Peyer's patch (tissue), 4 donors: ENCODE data around the gene HERPUD1. TPM values are rescaled to one million over a fixed set of nuclear protein-coding genes. Genes with fewer than 3 reads are reported as not detected.

ENCODE experiments used
- DNase-seq, 3 donors: peaks; one replicate each; pipeline ENCODE4 v3.0.0-alpha.2; 2017 to 2019
- H3K27ac ChIP-seq, 4 donors: fragments of 200-600 bp; sonication (generic); one replicate each; pipeline ENCODE4 v1.5.1; 2016 to 2019
- H3K27me3 ChIP-seq, 2 donors: fragments of 200-600 bp; sonication (generic); one replicate each; pipeline ENCODE4 v1.5.1; 2019
- H3K36me3 ChIP-seq, 3 donors: fragments of 200-600 bp; sonication (generic); one replicate each; pipeline ENCODE4 v1.5.1; 2016 to 2019
- H3K4me1 ChIP-seq, 4 donors: fragments of 200-600 bp; sonication (generic); one replicate each; pipeline ENCODE4 v1.5.1; 2016 to 2019
- H3K4me3 ChIP-seq, 4 donors: fragments of 200-600 bp; sonication (generic); 1 replicate in 3 of 4; 2 replicates in 1 of 4; pipeline ENCODE4 v1.5.1; 2016 to 2019; ENCODE audit warnings: mild to moderate bottlenecking in 1 of 4
- H3K9me3 ChIP-seq, 4 donors: fragments of 200-600 bp; sonication (generic); one replicate each; pipeline ENCODE4 v1.5.1; 2016 to 2019; ENCODE audit warnings: mild to moderate bottlenecking in 1 of 4
- CTCF ChIP-seq, 6 experiments: fragments of 450-650 bp in 4 of 6; fragments of 200-600 bp in 2 of 6; sonication (generic) in 1 of 6; IDR thresholded peaks; one replicate each; pipeline ENCODE4 v1.5.1; 2017 to 2019; ENCODE audit warnings: antibody characterized with exemption in 6 of 6, mild to moderate bottlenecking in 3 of 6, moderate library complexity in 1 of 6
- POLR2A ChIP-seq, 2 donors: fragments of 450-650 bp; IDR thresholded peaks; one replicate each; pipeline ENCODE4 v1.5.1; 2017; ENCODE audit warnings: antibody characterized with exemption in 2 of 2, mild to moderate bottlenecking in 2 of 2, moderate library complexity in 2 of 2
- total RNA-seq, 4 donors: library from RNA; depleted of rRNA; stranded (reverse); fragments of >200 nt; gene quantifications; one replicate each; pipeline ENCODE4 v1.1.0, GENCODE V29; 2016

The HERPUD1 gene
- total RNA-seq, 4 donors from 2014 or later: 86.0 to 143 (median 108) TPM

DNA sequence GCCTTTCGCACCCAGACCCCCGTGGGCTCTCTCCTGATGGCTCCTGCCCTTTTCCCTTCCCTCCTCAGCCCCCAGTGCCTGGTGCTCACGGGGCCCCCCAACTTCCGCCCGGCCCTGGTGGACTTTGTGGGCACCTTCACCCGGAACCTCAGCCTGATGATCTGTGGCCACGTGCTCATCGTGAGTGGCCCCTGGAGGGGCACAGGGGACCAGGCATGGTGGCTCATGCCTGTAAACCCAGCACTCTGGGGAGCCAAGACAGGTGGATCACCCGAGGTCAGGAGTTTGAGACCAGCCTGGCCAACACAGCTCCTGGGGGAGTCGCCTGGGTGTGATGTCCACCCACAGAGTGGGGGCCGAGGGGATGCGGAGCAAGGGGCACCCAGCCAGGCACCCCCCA, 45.6 kb upstream of the HERPUD1 start:
- no peaks in the 10 kb centered on the region for H3K9me3 ChIP-seq
- H3K27ac ChIP-seq: no peak overlapping the region
- no peak for DNase-seq
- H3K36me3 ChIP-seq: no peaks in the 10 kb centered on the region
- peaks cover 0 to 10% (median 0%) of the 10 kb centered on the region in 4 donors for H3K4me1 ChIP-seq
- H3K4me3 ChIP-seq: no peak overlapping the region
- TF ChIP-seq CTCF (IDR thresholded peaks at IDR 0.05) (no peak), POLR2A (IDR thresholded peaks at IDR 0.05) (no peak)
- no peaks in the 10 kb centered on the region for H3K27me3 ChIP-seq

DNA sequence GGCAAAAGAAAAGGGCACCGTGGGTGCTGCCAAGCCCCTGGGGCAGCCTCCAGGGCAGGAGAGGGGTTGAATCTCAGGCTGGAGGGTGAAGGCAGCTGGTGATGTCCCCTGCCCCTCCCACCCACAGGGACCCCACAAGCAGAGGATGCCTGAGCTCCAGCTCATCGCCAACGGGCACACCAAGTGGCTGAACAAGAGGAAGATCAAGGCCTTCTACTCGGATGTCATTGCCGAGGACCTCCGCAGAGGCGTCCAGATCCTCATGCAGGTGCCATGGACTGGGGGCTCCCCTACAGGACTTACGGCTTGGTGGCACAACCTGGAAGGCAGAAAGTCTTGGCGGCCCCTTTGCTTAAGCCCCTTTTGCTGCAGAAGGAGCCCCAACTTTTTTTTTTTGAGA, 45.1 kb upstream of the HERPUD1 start:
- H3K27me3 ChIP-seq: no peaks in the 10 kb centered on the region
- H3K27ac ChIP-seq: no peak overlapping the region
- peaks cover 0 to 10% (median 0%) of the 10 kb centered on the region in 4 donors for H3K4me1 ChIP-seq
- H3K36me3 ChIP-seq: no peaks in the 10 kb centered on the region
- H3K9me3 ChIP-seq: no peaks in the 10 kb centered on the region
- TF ChIP-seq CTCF (IDR thresholded peaks at IDR 0.05) (no peak), POLR2A (IDR thresholded peaks at IDR 0.05) (no peak)
- no peak for DNase-seq
- H3K4me3 ChIP-seq: no peak overlapping the region

GRCh38 chr16:56888806-56889205, 43.1 kb upstream of the HERPUD1 start:
- H3K9me3 ChIP-seq: no peaks in the 10 kb centered on the region
- DNase-seq: peak in 2 of 3 donors; percentile 81 to 85
- H3K4me1 ChIP-seq: peaks cover 0 to 10% (median 0%) of the 10 kb centered on the region in 4 donors
- no peak overlapping the region for H3K4me3 ChIP-seq
- H3K27ac ChIP-seq: peak overlapping the region in 1 of 4 donors; percentile 58
- H3K27me3 ChIP-seq: no peaks in the 10 kb centered on the region
- TF ChIP-seq CTCF (IDR thresholded peaks at IDR 0.05) (no peak), POLR2A (IDR thresholded peaks at IDR 0.05) (no peak)
- H3K36me3 ChIP-seq: no peaks in the 10 kb centered on the region

GRCh38 chr16:56889206-56889605, 42.7 kb upstream of the HERPUD1 start:
- TF ChIP-seq CTCF (IDR thresholded peaks at IDR 0.05) (no peak), POLR2A (IDR thresholded peaks at IDR 0.05) (no peak)
- H3K27me3 ChIP-seq: no peaks in the 10 kb centered on the region
- no peaks in the 10 kb centered on the region for H3K9me3 ChIP-seq
- H3K4me1 ChIP-seq: peaks cover 0 to 10% (median 0%) of the 10 kb centered on the region in 4 donors
- no peaks in the 10 kb centered on the region for H3K36me3 ChIP-seq
- DNase-seq: no peak
- H3K4me3 ChIP-seq: no peak overlapping the region
- H3K27ac ChIP-seq: peak overlapping the region in 1 of 4 donors; percentile 58

- Histone ChIP-seq H3K27ac (no peak overlapping the region), H3K9me3 (no peaks in the 10 kb centered on the region), H3K4me1 (peaks cover 0 to 10% (median 0%) of the 10 kb centered on the region in 4 donors), H3K4me3 (no peak overlapping the region), H3K36me3 (no peaks in the 10 kb centered on the region), H3K27me3 (no peaks in the 10 kb centered on the region)
- no peak for DNase-seq
- TF ChIP-seq POLR2A (IDR thresholded peaks at IDR 0.05) (no peak), CTCF (IDR thresholded peaks at IDR 0.05) (no peak)
Measured at GRCh38 chr16:56891685-56892084, 40.3 kb upstream of the HERPUD1 start.

GRCh38 chr16:56892705-56893104, 39.2 kb upstream of the HERPUD1 start:
- Histone ChIP-seq H3K27ac (no peak overlapping the region), H3K4me1 (peaks cover 0 to 10% (median 0%) of the 10 kb centered on the region in 4 donors), H3K36me3 (no peaks in the 10 kb centered on the region), H3K27me3 (no peaks in the 10 kb centered on the region), H3K4me3 (no peak overlapping the region), H3K9me3 (no peaks in the 10 kb centered on the region)
- TF ChIP-seq CTCF (IDR thresholded peaks at IDR 0.05) (no peak), POLR2A (IDR thresholded peaks at IDR 0.05) (no peak)
- DNase-seq: no peak
